HG02840 (cell line): ENCODE measurements around the gene THSD4.

Experiments used
- ATAC-seq: cut with Tn5 transposase; IDR thresholded peaks from one replicate; pipeline ENCODE4 v1.9.1; 2021; ENCODE audit warnings: mild to moderate bottlenecking, moderate library complexity, moderate number of reproducible peaks; ENCODE audit not compliant: unreplicated experiment, low FRiP score

THSD4 gene

DNA sequence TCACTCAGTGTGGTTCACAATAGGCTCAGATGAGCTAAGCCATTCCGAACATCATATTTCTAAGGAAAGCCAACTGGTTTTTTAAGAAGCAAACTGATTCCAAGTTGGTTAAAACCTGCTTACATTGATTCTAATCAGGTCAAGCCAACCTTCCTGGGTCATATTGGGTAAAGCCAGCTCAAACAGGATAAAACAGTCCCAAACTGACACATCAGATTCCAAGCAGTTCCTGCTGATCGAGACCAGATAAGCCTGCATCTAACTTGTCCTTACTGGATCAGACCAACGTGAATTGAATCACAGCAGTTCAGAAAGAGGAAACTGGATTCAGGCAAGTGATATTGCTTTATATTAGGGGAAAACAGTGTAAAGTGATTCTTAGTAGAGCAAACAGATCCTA lies 18.6 kb upstream of the THSD4 start:
- no peak for ATAC-seq

DNA sequence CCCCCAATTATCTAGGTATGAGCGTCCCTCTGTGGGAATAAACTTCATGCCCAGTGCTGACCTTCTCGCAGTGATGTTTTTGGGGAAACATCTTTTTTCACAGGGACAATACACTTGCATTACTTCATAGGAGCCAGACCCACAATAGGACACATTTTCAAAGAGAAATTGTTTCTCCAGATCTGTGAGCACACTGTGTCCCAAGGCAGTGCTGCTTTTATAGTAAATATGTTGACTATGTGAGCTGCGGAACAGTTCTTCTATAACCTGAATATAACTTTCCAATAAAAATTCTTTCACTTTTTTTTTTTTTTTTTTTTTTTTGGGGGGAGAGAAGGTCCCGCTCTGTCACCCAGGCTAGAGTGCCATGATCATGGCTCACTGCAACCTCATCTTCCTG lies 17.4 kb upstream of the THSD4 start:
- no peak for ATAC-seq

DNA sequence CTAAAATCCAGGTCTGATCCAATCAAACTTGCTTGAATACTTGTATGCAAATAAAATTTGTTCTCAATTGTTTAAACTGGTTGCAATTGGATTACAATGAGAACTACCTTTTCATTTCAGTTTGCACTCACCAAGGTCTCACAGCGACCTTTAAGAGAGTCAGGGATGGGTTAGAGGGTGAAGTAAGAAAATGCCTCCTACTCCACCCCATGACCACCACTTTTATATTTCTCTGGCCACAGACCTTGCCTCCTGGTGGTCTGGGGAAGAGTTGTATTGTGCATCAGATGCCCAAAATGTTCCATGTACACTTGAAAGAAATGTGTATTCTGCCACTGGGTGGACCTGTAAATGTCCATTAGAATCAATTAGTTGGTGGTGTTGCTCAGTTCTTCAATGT lies 16.4 kb upstream of the THSD4 start:
- no peak for ATAC-seq

DNA sequence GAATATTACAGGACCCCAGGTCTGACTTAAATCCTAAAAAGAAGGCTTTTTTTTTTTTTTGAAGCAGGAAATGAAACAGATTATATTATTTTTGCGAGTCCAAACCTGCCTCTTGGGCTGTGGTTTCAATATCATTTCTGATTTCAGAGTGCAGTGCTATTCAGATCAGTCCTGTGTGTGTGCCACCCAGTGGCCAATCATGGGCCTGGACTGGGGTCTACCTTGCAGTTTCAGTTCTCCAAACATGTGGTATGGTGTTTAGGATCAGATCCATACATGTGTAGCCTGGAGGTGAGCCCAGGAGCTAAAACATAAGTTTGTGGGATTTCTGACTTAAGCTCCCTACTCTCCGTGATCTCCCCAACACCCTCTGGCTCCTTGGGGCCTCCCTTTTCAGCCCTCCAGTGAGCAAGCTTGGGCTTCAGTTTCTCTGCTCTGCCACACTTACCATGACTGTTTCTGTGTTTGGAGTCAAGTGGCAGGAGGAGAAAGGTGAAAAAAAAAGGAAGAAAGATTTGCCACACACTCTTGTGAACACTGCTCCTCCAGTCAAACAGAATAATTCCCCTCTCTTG lies 12.1 kb upstream of the THSD4 start:
- no peak for ATAC-seq

DNA sequence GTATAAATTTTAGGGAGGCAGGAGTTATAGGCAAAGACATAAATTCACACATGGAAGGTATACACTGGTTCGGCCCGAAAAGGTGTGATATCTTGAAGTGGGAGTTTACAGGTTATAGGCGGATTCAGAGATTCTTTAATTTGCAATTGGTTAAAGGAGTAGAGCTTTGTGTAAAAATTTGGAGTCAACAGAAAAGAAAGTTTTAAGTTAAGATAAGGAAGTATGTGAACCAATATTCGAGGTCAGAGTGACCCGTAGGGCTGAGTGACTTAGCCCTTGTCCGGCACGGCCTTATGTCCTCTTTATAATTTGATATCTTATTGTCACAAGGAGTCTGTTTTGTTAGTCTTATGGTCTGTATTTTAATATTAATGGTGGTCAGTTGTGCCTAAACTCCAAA lies 10.6 kb upstream of the THSD4 start:
- ATAC-seq = no peak

DNA sequence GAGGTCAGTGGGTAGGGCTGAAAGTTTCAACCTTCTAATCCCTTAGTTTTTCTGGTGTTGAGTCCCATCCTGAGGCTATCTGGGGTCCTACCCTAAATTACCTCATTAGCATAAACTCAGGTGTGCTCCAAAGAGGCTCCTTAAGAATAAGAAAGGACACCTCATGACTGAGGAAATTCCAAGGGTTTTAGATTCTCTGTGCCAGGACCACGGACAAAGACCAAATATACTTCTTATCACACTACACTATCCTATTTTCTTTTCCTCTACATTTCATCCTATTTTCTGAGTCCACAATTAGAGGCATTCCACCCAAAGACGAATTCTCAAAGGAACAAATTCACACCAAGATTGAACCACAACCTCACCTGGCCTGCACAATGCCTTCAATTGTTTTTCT lies 9.8 kb upstream of the THSD4 start:
- no peak for ATAC-seq

DNA sequence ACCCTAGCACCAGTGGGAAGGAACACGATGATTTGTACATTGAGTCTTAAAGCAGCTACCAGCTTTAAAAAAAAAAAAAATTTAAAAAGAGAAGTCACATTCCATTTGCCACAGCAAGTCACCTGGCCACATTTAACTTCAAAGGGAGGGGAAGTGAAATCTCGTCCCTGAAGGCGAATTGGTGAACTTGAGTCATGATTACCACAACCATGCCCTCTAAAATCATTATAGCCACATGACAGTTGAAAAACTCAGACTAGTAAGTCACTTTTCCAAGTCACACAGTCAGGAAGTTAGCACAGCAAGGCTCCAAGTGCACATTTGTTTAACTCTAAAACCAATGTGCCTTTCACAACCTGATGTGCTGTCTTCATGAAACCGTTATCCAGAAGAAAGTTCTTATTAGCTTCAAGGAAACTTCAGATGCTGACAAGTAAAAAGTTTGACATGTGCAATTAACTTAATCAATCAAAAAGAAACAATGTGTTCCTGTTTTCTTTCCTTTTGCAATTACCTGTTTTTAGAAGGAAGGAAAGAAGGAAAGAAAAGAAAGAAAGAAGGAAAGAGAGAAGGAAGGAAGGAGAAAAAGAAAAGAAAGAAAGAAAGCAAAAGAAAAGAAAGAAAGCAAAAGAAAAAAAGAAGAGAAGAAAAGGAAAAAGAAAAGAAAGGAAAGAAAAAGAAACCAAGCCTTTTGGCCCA lies 8.3 kb upstream of the THSD4 start:
- no peak for ATAC-seq

DNA sequence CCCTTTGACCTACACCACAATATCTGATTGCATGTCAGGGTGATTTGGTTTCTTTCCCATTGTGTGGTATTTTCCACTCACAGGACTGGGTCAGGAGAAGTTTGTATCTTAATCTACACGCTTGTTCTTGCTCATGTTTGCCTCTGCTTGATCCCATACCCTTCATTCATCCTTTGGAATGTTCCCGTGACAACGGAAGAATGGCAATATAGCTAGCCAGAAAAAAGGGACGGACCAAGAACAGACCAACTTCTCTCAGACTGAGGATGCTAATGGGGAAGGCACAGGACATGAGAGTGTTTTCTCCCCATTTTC lies 7.8 kb upstream of the THSD4 start:
- ATAC-seq = no peak

DNA sequence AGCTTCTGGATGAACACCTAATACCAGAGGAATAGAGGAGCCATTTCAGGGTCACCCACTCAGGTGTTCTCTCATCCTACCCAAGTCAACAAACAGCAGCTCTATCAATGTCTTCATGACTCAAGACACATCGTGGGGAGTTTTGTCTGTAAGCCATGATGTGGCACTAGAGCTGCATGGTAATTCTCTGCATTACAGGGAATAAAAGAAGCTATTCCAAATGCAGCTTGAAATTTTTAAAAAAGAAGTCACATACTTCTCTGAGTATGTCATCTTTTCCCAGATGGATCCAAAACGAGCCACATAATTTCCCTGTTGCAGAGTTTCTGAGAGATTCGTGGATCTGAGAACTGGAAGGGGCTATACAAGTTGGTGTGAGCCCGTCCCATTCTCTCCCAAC lies 6.1 kb upstream of the THSD4 start:
- no peak for ATAC-seq

DNA sequence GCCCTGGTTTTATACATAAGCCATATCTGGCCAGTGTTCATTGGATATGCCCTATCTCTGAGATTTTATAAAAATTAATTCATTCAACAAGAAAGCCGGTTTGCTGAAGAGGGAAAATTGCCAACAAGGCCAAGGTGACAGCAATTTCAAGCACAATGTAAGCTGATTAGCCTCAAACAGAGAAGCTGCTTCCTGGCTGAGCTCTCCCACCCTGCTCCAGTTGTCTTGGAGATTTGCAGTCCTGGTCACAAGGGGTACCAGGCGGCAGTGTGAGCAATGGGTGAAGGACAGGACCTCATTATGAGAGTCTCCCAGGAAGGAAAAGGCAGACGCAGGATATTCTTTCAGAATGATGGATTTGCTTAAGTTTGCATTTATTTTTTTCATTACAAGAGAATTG lies 5.4 kb upstream of the THSD4 start:
- no peak for ATAC-seq

DNA sequence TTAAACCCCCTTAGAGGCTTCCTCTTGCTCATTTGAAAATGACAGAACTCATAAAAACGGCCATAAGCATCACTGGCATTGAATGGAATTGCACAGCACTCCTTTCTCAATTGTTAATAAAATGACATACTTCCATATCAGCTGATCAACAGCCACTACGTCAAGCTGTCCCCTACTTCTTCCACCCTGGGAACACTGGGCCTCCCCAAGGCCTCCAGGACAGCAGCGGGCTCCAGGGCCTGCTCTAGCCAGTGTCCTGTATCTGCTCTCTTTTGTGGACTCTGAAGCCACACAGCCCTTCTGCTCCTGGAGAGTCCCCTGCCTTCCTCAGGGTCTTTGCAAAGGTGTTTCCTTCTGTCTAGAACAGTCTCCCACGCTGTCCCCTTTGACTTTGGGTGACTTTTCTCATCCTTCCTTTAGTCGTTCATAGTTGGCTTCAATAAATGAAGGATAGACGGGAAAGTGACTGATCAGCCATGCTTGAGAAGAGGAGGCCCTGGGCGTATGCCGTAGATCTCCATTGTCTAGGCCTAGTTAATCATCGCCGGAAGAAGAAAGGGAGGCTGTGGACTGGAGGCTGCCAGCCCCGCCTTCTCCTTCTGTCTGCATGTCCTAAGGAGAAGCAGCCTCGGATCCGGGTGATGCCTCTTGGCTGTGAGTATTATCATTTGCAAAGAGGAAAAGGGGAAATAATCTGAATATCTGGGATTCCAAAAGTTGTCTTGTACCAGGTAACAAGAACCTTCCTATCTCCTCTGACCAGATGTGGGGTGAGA lies 4.7 kb upstream of the THSD4 start:
- no peak for ATAC-seq

DNA sequence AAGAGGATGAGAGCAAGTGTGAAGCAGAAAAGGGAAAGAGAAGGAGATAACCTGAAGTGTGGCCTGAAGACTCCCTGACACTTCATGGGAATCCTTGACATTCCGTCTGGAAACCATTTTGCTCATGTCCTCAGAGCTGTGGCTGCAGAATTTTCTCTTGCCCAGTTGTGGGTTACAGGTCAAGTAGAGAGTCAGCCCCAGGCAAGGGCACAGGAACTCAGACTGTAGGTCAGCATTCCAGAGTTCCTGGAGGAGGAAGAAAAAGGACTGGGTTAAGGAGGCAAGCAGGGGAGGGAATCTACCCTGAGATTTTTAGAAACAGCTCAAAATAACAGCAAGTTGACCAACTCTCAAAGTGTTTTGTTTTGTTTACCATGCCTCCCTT lies 4.1 kb upstream of the THSD4 start:
- no peak for ATAC-seq

DNA sequence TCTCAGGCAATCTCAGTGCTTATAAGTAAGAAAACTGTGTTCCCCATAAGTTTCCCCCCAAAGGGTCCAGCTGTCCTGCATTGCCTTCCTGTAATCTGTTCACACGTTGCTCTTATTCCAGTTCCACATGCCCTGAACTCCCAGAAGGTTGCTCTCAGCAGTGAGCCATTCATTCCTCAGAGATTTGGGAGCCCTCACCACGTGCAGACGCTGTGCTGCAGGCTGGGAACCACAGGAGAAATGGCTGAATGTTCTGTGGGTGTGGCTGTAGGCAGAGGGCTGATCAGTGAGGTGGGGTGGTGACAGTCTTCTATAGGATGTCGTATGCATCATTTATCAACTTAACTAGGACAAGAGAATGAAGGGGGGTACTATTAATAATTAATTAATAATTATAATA lies 3.3 kb upstream of the THSD4 start:
- no peak for ATAC-seq

DNA sequence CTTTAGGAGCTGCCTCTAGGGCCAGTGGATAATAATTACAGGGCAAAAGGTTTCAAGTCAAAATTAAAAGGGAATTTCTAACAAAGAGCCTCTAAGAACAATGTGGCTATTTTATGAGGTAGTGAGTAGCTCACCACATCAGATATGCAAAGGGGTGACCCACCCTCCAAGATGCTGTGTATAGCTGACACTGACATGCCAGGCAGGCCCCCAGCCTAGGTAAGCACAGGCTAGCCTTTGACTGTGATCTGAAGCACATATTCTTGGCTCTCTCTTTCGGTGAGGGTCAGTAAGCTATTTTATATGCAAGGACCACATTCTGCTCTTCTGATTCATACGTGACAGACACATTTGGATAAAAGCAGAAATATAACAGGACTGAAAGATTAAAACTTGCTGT lies 2.8 kb upstream of the THSD4 start:
- no peak for ATAC-seq

DNA sequence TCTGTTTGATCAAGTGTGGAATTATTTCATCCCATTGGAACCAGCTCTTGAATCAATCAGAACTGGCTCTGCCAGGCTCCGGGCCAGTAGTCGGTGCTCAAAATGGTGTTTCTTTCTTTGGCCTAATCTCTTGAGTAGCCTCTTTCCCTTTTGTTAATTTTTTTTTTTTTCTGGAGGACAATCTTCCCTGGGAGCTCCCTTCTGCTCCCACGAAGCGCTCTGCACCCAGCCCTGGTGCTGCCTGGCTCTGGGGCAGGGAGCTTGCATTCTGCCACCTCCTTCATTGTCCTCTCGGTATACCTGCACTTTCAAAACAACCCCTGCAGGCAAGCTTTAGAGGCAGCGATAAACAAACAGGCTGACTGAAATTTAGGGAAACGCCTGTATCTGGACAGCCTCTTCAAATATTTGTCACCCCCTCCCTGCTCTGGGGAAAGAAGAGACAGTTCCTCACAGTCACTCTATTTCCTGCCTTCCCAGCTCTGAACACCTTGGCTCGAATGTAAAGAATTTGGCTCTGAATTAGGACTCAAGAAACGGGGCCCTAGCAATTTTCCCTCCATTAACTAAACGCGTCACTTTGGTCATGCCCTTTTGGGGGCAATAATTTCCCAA lies 1.1 kb upstream of the THSD4 start:
- ATAC-seq = no peak

DNA sequence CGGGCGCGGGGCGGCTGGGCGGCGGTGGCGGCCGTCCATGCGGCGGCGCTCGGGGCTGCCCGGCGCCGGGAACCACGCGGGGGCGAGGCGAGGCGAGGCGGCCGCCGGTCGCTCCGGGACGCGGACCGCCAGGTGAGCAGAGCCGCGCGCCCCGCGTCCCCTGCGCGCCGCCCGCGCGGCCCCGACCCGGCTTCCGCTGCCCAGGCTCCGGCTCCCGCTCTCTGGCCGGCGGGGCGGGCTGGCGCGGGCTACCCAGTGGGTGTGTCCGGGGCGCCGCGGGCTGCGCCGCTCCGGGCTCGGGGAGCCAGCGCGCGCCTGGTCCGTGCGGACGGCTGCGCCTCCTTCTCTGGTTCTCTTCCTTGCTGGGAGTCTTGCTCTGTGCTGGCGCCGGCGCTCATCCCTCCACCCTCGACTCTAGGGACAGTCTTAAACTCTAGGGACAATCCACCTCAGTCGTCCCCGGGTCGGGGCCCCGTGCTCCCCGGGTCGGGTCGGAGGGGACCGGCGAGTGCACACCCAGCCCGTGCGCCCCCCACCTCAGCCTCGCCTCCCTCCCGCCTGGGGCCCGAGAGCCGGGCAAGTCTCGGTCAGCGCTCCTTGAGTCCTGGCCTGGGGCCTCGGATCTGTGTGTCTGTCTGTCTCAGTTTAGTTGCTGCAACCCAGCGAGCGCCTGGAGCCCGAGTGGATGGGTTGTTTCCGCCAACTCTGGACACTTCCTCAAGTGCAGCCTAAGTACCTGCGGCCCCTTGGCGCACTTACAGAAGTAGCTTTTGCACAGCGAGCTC lies 488 bp downstream of the THSD4 start:
- ATAC-seq = no peak

DNA sequence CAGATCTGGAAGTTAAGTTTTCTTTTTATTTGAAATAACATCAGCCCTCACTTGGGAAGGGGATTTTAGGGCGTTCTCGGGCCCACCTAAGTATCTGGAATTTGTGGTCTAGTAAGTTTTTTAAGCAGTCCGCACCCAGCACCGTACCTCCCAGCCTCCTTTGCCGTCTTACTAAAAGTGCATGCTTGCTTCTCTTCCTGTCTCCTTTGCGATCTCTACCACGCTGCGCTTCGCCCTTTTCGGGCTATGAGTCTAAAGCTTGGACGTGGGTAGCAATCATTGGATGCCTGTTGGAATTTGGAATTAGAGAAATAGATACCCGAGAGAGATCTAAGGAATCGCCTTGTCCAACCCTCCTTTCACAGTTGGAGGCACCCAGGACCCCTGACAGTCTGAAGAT lies 1.1 kb downstream of the THSD4 start:
- no peak for ATAC-seq

DNA sequence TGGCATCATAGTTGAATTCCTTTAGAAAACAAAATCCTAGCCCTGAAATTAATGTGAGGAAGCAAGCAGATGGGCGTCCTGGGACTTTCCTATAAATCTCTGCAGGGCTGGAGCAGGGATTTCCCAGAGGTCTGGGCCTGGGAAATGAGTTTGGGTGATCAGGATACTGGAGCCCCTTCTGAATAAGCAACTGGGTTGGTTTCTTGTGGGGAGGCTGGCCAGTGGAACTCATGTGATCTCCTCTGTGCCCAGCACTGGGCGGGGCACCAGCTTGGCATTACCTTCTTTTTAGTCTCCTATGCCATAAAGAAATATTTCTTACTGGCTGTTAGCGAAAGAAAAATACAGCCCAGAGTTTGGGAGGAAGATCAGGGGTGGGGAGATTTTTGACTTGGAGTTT lies 1.7 kb downstream of the THSD4 start:
- ATAC-seq = no peak

DNA sequence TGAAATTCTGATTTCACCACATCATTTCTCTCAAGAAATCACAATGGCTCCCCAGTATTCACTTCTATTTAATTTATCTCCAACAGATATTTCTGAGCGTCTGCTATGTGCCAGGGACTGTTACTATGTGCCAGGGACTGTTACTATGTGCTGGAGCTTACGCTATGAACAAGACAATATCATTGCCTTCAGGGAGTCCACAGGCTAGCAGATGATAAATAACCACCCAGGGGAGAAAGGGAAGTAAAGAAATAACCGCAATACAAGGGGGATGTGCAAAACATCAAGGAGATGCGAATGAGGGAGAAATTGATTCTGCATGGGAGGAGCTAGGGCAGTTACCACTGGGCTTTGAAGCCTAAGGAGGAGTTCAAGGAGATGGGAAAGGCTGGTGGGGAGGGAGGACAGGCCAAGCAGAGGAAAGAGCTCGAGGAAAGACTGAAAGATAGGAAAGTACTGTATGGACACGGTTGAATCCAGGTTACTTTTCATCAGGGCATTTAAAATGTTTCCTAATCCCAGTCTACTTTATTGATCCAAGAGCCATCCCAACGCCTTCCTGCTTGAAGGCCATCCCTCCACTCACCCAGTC lies 2.5 kb downstream of the THSD4 start:
- ATAC-seq = no peak

DNA sequence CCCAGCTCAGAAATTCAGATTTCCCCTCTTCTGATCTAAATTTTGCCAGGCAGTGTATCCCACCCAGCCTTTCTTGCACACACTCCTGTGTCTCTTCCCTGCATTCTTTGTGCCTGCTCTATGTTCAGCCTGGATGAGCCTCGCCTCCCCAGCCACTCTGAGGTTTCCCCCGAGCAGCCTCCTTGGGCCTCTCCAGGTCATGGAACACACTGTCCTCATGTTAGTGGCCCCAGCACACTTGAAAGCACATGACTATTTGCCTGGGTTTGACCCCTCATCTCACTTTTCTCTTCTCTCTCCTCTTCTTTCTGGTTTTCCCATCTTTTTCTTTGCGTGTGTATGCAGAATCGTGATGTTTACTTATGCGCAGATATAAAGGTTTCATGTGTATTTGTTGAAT lies 3.1 kb downstream of the THSD4 start:
- ATAC-seq = no peak
